Panc1 (cell line): ENCODE measurements around the gene PEX5L.
"Not testable (repeated sequence)": the region's sequence is repeated elsewhere in the genome, so short reads cannot be mapped to it uniquely, and the experiment has no call there.

ENCODE experiments used
- TF ChIP-seq, protein P1 (sequence below): fragments of 450-650 bp; IDR thresholded peaks from 2 replicates; pipeline ENCODE4 v1.5.1; 2017; ENCODE audit warnings: mild to moderate bottlenecking
- TF ChIP-seq, protein P2 (sequence below), 2 experiments: IDR thresholded peaks; 2 replicates each; pipeline ENCODE4 v1.6.1; 2011 to 2012; ENCODE audit warnings: low read depth in 2 of 2, control low read depth in 1 of 2, low read length in 1 of 2, mild to moderate bottlenecking in 1 of 2, moderate library complexity in 1 of 2; ENCODE audit not compliant: insufficient read depth in 1 of 2

DNA sequence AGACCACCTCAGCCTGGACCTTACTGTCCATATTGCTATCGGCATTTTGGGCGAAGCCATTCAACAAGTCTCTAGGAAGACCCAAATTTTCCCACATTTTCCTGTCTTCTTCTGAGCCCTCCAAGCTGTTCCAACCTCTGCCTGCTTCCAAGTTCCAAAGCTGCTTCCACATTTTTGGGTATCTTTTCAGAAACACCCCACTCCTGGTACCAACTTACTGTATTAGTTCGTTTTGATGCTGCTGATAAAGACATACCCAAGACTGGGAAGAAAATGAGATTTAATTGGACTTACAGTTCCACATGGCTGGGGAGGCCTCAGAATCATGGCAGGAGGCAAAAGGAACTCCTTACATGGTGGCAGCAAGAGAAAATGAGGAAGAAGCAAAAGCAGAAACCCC lies 28.4 kb downstream of the PEX5L start:
- TF ChIP-seq, protein P1, sequence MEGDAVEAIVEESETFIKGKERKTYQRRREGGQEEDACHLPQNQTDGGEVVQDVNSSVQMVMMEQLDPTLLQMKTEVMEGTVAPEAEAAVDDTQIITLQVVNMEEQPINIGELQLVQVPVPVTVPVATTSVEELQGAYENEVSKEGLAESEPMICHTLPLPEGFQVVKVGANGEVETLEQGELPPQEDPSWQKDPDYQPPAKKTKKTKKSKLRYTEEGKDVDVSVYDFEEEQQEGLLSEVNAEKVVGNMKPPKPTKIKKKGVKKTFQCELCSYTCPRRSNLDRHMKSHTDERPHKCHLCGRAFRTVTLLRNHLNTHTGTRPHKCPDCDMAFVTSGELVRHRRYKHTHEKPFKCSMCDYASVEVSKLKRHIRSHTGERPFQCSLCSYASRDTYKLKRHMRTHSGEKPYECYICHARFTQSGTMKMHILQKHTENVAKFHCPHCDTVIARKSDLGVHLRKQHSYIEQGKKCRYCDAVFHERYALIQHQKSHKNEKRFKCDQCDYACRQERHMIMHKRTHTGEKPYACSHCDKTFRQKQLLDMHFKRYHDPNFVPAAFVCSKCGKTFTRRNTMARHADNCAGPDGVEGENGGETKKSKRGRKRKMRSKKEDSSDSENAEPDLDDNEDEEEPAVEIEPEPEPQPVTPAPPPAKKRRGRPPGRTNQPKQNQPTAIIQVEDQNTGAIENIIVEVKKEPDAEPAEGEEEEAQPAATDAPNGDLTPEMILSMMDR, result not testable (repeated sequence)
- TF ChIP-seq, protein P2, sequence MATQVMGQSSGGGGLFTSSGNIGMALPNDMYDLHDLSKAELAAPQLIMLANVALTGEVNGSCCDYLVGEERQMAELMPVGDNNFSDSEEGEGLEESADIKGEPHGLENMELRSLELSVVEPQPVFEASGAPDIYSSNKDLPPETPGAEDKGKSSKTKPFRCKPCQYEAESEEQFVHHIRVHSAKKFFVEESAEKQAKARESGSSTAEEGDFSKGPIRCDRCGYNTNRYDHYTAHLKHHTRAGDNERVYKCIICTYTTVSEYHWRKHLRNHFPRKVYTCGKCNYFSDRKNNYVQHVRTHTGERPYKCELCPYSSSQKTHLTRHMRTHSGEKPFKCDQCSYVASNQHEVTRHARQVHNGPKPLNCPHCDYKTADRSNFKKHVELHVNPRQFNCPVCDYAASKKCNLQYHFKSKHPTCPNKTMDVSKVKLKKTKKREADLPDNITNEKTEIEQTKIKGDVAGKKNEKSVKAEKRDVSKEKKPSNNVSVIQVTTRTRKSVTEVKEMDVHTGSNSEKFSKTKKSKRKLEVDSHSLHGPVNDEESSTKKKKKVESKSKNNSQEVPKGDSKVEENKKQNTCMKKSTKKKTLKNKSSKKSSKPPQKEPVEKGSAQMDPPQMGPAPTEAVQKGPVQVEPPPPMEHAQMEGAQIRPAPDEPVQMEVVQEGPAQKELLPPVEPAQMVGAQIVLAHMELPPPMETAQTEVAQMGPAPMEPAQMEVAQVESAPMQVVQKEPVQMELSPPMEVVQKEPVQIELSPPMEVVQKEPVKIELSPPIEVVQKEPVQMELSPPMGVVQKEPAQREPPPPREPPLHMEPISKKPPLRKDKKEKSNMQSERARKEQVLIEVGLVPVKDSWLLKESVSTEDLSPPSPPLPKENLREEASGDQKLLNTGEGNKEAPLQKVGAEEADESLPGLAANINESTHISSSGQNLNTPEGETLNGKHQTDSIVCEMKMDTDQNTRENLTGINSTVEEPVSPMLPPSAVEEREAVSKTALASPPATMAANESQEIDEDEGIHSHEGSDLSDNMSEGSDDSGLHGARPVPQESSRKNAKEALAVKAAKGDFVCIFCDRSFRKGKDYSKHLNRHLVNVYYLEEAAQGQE (IDR thresholded peaks at IDR 0.05; ENCODE audit: insufficient read depth in 1 of 2, low read depth in 2 of 2, low read length in 1 of 2), result not testable (repeated sequence)
